Ammon's horn (tissue), 1 donor: Measurements from ENCODE around the gene GHSR.

Source experiments
- DNase-seq: peaks from one replicate; pipeline ENCODE4 v3.0.0-alpha.2; 2016; ENCODE audit warnings: low spot score

Gene GHSR

GRCh38 chr3:172437713-172438112, 10.5 kb downstream of the GHSR start:
- no peak for DNase-seq

GRCh38 chr3:172415323-172415722, 32.9 kb downstream of the GHSR start:
- DNase-seq = no peak

- no peak for DNase-seq
Measured at GRCh38 chr3:172411478-172411947, 36.7 kb downstream of the GHSR start.

- no peak for DNase-seq
Measured at GRCh38 chr3:172410702-172411477, 37.4 kb downstream of the GHSR start.

- no peak for DNase-seq
Measured at GRCh38 chr3:172407872-172408271, 40.4 kb downstream of the GHSR start.

DNA sequence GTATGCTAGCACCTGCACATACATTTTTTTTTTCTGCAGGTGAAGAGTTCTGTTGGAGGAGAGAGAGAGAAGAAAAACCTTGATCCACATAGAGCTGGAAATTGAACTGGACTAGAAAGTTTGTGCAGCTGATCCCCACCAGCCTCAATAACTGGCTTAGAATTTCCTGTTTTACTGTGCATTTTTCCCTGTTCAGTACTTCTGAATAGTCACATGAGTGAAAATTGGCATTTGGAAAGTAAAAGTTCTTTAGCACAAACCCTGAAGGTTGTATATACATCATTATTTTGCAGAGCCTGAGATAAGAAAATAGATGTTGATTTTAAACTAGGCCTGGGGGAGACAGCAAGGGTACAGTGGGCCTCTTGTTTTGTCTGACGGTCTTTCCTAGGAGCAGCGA, 42.3 kb downstream of the GHSR start:
- DNase-seq = no peak

DNA sequence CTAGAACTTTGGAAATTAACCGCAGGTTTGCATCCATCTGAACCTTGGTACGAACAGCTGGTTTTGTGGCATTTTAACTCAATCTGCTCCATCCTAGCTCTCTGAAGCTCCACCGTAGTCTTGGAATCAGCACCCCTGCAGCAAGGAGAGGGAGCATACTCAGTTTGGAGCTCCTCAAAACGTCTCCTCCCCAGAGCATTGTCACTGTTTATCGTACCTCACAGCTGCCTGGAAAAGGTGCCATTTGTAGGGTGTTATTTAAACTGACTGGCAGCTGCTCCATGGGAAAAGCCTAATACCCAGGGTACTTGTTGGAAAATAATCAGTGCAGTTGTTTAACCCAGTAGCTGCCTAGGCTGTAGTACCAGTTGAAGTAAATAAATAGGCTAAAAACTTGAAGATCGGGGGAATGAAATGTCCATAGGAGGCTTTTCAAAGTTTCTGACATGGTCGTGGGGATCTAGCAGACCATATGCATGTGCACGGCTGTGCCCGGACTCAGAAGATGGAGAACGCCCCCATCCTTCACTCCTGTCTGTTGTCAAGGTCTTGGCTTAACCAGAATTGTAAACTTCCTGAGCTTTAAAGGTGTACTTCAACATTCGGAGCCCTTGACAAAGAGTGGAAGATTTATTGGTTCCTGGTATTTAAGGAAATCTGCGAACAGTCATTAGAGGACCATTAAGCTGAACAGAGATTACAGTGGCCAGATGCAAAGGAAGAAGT, 43.9 kb downstream of the GHSR start:
- no peak for DNase-seq

DNA sequence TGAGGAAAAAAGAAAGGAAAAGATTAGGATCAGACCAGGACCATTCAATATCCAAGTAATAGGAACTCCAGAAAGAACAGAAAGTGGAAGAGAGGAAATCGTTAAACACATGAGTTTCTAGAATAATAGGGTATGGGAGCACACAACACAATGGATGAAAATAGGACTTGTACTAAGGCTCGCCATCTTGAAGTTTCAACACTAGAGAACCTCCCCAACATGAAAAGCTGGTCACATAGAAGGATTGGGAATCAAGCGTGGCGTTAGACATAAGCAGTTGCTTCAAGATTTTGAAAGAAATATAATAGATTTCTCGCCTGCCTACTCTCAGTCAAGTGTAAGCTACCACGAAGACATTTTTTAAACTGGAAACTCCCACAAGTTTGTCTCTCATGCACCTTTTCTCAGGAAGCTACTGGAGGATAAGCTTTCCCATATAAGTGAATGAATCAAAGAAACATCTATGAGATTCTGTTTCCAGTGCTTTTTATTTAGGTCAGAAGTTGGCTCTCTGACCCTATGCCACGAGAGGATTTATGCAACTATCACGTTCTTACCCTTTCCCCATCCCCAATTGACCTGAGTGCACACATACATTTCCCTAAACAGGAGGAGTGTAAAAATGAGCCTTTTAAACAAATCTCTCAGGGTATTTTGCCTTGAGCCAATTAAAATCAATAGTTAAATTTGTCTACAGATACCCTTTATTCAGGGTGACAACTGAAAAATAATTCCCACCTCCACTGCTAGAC, 45.2 kb downstream of the GHSR start:
- no peak for DNase-seq

DNA sequence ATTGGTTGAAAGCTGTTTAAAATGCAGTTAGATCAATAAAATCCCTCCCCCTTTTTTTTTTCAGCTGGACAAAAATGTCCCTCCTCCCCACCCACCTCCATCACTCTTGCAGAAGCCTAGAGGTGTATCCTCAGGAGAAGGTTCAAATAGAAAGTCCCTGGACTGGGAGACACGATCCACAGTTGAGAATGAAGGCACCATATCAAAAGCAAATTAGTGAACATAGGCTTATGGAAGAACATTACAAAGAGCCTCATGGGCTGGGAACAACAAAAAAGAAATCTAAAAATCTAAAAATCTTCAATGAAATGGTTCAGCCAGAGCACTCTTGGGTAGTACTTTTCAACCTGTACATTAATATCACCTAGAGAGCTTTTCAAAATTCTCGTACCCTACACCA, 46.2 kb downstream of the GHSR start:
- no peak for DNase-seq

GRCh38 chr3:172398484-172398883, 49.8 kb downstream of the GHSR start:
- no peak for DNase-seq

DNA sequence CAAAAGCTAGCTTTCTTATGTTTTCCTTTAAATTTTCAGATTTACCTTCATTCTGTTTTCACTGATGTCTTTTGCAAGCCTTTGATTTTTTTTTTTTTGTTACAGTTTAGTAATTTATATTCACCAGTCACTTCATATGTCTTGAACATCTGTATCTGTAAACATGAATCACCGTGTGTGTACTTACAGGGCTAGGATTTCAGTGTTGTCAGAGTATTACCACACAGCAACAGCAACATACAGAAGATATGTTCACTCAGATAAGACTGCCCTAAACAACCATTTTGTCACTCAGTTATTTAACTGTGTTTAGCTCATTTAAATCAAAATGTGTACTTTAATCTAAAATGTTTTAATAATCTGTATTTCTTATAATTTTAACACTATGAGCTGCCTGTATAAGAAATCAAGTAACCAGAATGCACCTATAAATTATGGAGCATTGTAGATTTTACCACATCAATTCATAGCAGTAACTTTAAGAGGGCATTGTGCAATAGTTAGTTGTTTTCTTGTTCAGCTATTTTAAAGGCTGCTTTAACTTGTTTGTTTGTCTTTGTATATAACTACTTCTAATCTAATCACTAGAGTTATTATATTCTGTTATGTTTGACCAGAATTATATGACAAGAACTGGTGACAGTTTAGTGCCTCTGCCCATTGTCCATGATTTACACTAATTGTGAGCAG, 50.4 kb downstream of the GHSR start:
- DNase-seq = no peak

DNA sequence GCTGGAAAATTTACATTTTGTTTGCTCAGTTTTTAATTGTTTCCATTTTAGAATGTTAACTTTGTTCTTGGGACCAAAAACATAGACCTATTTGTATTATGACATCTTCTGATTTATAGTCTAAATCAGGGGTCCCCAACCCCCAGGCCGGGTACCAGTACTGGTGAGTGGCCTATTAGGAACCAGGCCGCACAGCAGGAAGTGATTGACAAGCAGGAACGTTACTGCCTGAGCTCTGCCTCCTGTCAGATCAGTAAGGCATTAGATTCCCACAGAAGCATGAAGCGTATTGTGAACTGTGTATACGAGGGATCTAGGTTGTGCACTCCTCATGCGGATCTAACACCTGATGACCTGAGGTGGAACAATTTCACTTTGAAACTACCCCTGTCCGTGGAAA, 51.9 kb downstream of the GHSR start:
- no peak for DNase-seq

GRCh38 chr3:172394692-172395091, 53.6 kb downstream of the GHSR start:
- DNase-seq = no peak
